ENCODE data around the gene JAM2.
"Not testable (repeated sequence)": the region's sequence is repeated elsewhere in the genome, so short reads cannot be mapped to it uniquely, and the experiment has no call there.

JAM2 gene, protein sequence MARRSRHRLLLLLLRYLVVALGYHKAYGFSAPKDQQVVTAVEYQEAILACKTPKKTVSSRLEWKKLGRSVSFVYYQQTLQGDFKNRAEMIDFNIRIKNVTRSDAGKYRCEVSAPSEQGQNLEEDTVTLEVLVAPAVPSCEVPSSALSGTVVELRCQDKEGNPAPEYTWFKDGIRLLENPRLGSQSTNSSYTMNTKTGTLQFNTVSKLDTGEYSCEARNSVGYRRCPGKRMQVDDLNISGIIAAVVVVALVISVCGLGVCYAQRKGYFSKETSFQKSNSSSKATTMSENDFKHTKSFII

DNA sequence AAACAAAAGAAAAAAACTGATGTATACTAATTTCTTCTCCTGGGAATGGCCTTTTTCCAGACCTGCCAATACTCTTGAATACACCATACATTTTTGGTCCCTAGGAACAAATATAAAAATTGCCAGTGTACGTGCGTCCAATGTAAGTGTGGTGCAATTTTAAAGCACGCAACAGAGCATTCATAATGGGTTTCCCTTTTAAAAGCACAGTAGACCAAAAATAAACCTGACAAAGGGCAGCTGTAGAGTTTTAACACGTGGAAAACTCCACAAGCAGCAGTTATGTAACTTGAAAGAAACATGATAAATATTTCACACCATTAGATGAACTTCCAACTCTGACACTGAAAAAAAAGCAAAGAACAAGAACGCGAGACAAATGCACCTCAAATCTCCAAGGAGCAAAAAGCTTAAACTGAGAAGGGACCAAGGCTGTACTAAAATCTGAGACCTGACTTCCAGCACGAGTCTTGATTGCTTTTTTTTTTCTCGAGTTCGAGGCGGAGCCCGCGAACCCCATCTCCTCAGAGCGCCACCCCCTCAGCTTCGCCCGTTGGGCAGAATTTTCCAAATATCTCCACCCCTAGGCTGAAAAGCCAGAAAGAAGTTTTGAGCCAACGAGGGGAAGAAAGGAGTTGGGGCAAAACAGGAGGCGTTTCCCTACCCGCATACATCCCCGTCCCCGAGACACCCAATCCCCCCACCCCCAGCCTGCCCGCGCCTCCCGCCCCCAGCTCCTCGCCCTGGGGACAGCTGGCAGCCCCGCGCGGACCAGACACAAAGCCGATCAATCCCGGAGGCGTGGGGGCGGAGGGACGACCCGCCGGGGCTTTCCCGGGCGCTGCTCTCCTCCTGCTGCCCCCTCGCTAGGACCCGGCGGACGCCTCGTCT, at the start of gene JAM2:
Gene JAM2, plus strand, starts transcription at position 599 of the 891 bp plus-strand sequence. CDS start 564 bp downstream, outside the sequence.
- DNase-seq = peak; percentile 35

DNA sequence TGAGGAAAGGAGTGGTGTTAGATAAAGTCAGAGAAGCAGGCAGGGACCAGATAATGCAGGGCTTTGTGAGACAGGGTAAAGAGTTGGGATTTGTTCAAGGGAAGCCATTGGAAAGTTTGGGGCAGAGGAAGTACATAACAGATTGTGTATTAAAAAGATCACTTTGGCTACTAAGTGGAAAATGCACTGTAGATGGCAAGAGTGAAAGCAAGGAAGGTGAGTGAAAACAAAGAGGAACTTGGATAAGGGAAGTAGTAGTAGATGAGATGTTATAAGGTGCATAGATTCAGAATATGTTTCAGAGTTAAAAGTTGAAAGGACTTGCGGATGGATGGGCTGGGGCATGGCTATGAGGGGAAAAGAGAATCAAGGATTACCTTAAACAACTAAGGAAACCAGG, 49.2 kb upstream of the JAM2 start:
- no peak for DNase-seq

DNA sequence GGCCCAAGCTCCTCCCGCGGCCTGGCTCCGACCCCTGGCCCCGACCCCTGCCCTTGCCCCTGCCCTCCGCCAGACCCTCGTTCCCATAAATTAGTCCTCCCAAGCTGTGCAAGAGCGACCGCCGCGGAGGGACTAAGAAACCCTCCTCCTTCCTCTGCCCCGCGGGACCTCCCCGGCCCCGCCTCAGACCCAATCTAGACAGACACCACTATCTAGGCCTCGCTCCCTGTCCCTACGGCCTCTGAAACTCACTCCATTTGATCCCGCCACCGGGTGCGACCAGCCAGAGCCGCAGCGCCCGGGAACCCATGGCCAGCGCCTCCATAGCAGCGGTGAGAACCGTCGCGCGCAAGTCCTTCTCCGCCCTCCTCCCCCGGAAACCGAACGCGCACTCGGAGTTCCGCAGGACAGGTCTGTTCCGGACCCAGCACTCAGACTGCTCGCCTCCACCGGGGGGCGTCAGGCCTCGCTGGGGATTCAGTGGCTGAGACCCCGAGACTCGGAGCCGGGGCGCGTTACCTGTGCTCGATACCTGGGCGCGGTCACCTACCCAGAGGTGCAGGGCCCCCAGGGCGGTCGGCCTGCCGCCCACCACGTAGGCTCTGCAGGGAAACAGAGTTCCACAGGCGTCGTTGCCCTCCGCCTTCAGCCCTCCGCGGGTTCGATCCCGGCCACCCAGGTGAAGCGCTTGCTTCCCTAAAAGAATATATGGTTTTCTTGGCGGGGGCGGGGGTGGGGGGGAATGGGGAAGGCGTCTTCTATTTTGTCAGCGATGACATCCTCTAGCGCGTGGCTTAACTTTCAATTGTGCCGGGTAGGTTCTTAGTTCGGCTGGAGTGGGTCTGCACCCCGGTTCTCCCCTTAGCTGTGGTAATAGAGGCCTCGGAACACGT, 31.7 kb upstream of the JAM2 start, which contains the start of gene MRPL39:
Gene MRPL39, minus strand, starts transcription at position 331 of the 893 bp plus-strand sequence. Its CDS starts 6 bp downstream, at position 325.
- DNase-seq = peak; percentile 89

DNA sequence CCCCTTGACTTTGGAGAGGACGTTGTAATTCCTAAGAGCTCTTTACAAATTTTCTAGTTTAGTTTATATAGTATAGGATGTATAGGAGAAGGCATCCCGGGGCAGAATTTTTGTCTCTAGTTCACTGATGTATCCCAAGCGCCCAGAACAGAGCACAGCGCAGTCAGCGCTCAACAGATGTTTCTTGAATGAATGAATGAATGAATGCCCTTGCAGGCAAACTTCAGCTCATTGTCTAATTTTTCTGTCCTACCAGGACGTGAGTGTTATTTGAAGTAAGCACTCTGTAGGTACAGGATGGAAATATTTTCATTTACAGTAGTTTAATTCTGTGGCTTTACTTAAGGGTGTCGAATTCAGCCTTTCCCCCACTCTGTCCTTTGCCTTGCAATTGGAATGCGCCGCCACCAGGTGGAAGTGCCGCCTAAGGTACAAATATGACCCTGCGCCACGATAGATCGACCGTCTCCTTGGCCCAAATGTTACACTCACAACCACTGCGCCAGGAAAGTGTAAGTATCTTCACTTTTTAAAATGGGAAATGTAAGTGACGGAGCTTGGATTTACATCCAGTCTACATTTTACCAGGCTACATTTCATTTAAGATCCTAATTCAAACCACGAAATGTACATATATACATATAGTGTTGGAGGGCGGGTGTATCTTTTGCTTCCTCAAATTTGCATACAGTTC, 30.9 kb upstream of the JAM2 start:
- DNase-seq = peak; percentile 85

DNA sequence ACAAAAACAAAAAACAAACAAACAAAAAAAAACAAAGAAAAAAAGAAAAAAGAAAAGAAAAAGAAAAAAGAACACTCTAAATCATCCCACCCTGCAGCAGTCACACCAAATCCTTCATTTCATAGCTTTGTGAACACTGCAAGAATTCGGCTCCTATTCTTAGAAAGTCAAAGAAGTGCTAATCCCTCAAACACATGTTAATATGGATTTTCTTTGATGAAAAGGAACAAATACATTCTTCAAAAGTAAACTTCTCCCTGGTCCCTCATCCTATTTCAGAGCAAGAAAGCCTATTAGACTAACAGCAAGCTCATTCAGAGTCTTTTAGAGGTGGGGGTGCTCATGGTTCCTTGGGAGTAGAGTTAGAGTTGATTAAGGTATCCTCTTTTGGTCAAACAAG, 24.6 kb upstream of the JAM2 start:
- DNase-seq = no peak

DNA sequence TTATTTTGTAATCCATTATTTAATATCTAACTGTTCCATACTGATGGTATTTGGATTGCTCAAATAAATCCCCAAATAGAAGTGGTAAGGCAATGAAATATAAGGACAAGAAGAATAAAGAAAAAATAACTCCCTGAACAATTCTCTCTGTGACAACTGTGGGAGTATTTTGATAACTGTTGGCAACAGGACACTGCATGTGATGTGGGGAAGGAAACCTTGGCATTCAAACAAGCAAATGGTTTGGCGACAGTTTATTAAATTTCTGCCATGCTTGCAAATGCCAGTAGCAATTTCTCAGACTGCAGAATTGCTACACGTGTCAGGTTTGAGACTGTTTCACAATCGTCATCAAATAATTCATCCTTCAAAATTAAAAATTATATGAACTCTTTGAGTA, 23.2 kb upstream of the JAM2 start:
- no peak for DNase-seq

DNA sequence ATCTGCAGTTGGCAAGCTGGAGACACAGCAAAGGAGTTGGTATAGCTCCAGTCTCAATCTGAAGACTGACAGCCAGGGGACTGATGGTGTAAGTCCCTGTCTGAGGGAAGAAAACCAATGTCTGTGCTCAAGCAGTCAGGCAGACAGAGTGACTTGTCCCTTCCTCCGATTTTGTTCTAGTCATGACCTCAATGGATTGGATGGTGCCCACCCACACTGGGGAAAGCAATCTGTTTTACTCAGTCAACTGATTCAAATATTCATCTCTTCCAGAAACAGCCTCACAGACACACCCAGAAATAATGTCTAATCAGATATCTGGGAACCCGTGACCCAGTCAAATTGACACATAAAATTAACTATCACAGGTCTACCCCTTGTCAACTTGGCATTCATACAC, 19.9 kb upstream of the JAM2 start:
- no peak for DNase-seq

DNA sequence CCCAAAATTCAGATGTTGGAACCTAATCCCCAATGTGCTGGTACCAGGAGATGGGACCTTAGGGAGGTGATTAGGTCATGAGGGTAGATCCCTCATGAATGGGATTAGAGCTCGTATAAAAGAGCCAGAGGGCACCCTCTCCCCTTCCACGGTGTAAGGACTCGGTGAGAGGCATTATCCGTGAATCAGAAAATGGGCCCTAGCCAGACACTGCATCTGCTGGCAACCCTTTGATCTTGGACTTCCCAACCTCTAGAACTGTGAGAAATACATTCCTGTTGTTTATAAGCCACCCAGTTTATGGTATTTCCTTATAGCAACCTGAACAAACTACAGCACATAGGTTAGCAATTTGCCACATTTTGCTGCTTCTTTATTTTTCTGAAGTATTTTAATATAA, 14.5 kb upstream of the JAM2 start:
- DNase-seq = no peak

DNA sequence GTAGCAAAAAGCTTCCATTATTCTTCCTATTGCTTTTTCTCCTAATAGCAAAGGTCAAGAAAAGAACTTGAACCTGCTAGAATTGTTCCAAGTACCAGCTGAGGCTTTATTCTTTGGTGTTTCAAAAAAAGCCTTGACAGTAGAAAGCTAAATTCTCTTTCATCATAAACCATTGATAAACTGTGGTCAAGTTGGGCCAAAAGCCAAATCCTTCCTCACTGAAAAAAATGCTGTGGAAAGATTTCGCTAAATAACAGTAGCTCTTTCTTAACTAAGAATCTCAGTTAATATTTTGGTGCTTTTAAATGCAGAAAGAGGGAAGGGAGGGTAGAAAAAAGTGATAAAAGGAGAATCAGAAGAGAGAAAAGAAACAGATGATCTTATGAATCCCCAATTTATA, 14.0 kb upstream of the JAM2 start:
- no peak for DNase-seq

DNA sequence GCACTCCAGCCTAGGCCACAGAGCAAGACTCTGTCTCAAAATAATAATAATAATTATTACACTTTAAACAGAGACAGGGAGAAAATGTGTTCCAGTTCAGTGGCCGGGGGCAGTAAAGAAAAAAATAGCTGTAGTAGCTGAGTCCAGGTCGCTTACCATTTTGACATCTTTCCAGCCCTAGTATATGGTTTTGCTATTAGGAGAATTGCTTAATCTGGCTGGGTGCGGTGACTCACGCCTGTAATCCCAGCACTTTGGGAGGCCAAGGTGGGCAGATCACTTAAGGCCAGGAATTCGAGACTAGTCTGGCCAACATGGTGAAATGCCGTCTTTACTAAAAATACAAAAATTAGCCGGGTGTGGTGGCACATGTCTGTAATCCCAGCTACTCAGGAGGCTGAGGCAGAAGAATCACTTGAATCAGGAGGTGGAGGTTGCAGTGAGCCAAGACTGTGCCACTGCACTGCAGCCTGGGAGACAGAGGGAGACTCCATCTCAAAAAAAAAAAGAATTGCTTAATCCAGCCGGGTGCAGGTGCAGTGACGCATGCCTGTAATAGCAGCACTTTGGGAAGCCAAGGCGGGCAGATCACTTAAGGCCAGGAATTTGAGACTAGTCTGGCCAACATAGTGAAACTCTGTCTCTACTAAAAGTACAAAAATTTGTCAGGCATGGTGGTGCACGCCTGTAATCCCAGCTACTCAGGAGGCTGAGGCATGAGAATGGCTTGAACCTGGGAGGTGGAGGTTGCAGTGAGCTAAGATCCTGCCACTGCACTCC, 13.1 kb upstream of the JAM2 start:
- DNase-seq = not testable (repeated sequence)

DNA sequence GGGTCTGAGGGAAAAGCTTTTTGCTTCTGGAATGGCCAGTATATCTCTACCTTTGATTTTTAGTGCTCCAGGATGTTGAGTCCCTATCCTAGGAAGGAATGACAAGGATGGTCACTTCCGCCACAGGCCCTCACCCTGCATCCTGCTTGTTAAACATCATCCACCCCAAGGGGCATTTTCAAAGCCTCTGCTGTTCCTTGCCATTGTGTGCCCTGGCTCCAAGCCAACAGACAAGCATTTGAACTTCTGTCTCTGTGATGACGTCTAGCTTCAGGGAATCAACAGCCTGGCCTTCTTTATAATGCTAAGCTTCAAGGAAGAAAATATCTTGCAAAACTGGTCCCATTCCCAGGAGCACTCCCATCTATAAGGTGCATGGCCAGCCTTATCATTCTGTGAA, 12.3 kb upstream of the JAM2 start:
- no peak for DNase-seq

DNA sequence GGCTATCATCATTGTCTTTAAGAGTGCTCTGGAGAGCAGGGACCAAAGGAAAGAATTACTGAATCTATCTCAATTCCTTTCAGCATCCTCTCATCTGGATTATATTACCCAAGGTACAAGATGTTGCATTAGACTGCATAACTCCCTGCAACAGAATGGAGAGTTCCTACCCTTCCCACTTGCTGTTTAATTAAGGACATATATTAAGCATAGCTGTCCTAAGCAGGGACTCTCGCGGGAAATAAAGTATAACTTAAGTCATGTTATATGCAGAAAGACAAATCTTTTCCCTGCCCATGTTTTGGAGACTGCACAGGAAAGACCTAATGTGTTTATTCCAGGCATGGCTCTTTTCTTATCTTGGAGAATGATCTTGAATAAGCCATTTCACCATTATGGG, 6.8 kb upstream of the JAM2 start:
- no peak for DNase-seq

DNA sequence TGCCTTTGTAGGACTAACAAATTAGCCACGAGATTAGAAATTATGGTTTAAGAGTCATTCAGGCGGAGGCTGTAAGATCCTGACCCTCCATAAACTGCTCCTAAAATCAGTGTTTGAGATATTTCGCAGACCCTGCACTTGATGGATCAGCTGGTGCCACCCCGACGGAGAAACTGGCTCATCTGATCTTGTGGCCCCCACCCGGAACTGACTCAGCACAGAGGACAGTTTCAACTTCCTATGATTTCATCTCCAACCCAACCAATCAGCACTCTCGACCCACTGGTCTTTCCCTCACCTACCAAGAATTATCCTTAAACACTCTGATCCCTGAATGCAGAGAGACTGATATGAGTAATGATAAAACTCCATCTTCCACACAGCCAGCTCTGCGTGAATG, 3.7 kb upstream of the JAM2 start:
- no peak for DNase-seq

DNA sequence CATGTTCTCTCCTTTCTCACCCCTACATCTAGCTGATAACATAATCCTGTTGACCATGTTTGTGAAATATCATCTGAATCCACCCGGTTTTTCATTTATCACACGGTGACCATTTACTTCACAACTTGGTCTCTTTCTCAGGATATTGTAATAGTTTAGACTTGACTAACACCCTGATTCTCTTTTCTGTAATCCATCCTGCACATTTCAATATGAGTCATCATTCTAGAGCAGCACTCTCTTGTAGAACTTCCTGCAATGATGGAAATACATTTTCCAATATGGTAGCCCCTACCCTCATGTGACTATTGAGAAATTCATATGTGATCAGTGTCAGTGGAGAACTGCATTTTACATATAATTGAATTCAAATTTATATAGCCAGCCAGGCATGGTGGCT, 2.3 kb upstream of the JAM2 start:
- no peak for DNase-seq

DNA sequence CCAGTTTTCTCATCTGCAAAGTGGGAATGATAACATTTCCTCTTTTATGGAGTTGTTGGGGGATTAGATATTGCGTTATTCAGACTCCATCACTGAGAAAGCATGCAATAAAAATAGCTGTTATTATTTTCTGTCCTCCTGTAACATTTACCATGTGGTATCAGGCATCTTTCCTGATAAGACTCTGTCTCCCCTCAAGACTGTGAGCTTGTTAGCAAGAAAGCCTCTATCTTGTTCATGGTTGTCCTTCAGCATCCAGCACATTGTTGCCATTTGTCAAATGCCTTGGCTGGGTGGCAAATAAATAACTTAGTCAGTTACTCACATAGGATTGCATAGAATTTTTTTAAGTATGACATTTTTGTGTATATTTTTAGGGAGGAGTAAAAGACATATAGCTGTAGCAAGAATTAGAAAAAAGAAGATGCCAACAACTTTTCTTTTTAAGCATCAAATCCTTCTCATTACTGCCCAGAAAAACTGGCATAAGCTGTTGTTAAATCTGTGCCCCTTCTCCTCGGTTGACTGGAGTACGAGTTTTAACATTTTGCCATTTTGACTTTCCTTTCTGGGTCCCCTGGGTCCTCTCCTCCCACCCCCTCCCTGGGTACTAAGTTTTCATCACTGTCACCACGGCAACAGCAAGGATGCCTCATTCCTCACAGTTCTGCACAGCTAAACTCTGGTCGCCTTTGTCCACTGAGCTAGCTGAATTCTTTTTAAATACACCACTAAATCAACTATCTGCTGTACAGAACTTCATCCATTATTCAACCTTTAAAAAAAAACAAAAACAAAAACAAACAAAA, 1.0 kb upstream of the JAM2 start:
- no peak for DNase-seq

DNA sequence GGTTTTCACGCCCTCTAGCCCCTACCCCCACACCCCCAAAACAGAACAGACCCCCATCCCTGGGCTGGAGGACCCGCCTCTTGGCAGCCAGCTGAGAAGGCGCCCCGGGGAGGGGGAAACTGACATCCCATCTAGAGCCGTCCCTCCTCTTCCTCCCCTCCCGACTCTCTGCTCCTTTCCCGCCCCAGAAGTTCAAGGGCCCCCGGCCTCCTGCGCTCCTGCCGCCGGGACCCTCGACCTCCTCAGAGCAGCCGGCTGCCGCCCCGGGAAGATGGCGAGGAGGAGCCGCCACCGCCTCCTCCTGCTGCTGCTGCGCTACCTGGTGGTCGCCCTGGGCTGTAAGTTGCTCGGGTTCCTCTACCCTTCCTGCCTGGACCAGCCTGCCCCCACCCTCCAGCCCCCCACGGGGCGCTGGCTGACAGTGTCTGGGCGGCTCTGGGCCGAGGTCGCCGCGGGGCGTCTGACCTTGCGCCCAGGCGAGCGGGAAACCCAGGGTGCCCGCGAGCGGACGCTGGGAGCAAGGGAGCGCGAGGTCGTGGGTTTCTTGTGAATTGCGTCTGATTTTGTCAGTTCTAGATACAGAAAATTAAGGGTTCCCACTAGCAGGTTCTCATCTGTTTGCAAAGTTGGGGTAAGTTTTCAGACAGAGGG, 618 bp downstream of the JAM2 start:
- DNase-seq = peak; percentile 47

DNA sequence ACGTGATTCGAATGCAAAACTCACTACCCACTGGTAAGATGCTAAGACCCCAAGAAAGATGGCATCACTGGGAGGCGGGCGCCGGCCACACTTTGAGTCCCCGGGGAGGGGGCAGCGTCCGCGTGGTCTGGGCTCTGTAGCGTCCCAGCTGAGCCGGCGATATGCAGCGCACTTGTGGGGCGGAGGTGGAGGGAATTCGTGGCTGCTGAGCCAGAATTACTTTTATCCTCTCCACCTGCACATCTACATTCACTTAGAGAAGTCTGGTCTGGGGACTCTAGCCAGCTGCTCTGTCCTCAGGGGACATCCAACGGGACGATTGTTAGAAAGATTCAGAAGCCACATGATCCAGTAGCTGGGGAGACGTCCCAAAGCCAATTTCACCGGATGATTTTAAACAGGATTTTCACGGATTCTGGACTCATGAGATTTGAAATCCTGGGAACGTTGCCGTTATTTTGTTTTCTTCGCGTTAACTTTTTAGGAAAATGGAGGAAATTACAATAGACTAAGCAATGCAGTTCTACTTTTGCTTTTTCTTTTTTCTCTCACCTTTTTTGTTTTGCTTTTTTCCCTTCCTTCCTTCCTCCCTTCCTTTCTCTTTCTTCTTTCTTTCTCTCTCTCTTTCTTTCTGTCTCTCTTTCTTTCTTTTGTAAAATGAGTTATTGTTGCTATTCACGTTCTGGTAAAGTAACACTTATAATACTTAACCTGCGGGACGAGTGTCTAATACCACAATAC, 1.3 kb downstream of the JAM2 start:
- no peak for DNase-seq

DNA sequence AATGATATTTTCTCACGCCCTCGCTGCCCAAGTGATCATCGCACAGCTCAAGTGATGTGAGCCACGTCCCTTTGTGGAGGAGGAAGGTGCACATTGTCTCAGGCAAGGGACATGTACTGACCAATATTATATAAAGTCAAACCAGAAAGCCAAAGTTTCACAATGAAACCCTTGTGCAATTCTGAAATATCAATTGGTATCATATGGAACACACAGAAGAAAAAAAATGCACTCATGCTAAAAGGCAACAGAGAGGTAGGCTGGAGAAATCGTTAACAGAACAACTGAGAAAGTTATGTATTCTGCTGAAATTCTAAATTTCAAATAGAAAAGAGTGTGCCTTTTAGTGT, 1.9 kb downstream of the JAM2 start:
- DNase-seq = no peak

DNA sequence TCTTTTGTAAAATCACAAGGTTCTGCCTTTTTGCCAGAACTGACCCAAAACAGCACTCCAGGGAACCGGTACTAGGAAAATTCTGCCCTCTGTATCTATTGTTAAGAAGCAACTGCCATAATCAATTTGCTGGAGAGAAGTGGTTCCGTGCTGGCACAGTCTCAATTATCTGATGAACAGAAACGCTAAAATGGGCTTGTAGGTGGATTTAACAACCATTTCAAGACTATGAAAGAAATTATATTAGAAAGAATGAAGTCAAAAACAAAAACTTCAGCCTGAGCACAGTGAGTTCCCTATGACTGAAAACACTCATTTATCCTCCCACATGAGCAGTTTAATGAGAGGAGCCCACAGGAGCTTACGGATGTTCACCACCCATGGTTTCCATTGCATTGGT, 4.4 kb downstream of the JAM2 start:
- DNase-seq = no peak

DNA sequence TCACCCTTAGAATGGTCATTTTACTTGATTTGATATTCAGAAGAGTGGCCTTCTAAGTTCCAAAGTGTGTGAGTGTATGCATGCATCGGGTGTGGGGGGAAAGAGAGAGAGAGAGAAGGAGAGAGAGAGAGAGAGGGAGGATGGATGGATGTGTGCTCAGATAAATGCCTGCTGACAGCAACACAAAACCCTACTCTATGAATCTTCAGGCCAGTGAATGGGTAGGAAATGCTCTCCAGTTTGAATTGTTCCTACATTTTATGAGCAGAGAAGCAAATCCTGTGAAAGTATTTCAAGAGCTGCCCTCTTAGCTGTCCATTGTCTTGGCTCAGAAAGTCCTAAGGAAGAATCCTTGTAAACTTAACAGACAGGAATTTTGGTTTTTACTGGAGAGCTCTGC, 7.4 kb downstream of the JAM2 start:
- DNase-seq = no peak
